CD8-positive, alpha-beta memory T cell (primary cell): ENCODE measurements around the gene RAD51B. TPM values are rescaled to one million over a fixed set of nuclear protein-coding genes. Genes with fewer than 3 reads are reported as not detected.

Experiments used
- CTCF ChIA-PET: fragments of 350-600 bp; sonication (Branson Sonifier 250); formaldehyde crosslinking; loops from one replicate; lab custom pipeline; 2021; ENCODE audit warnings: antibody characterized with exemption; lab: Charles Lee
- POLR2A ChIA-PET: fragments of 350-600 bp; sonication (Branson Sonifier 250); formaldehyde crosslinking; loops from one replicate; lab custom pipeline; 2021; ENCODE audit warnings: antibody characterized with exemption; lab: Charles Lee
- DNase-seq, 5 donors: peaks; one replicate each; pipeline versions ENCODE4 v3.0.0 to v3.0.0-alpha.2; 2020 to 2022; ENCODE audit warnings: mixed read lengths in 1 of 5
- H3K27ac ChIP-seq: one replicate; pipeline ENCODE4 v1.7.0; 2013; ENCODE audit warnings: low read depth, mild to moderate bottlenecking, low read length, moderate library complexity
- H3K27me3 ChIP-seq: 2 replicates; pipeline ENCODE4 v1.7.0; 2013; ENCODE audit warnings: low read length, mild to moderate bottlenecking; ENCODE audit not compliant: insufficient read depth, poor library complexity, severe bottlenecking
- H3K36me3 ChIP-seq: 2 replicates; pipeline ENCODE4 v1.7.0; 2013; ENCODE audit warnings: mild to moderate bottlenecking, low read length, moderate library complexity; ENCODE audit not compliant: insufficient read depth
- H3K4me1 ChIP-seq: 2 replicates; pipeline ENCODE4 v1.7.0; 2013; ENCODE audit warnings: mild to moderate bottlenecking, low read length, moderate library complexity; ENCODE audit not compliant: insufficient read depth
- H3K4me3 ChIP-seq: 2 replicates; pipeline ENCODE4 v1.7.0; 2013; ENCODE audit warnings: mild to moderate bottlenecking, low read length
- H3K9me3 ChIP-seq: 2 replicates; pipeline ENCODE4 v1.7.0; 2013; ENCODE audit warnings: mild to moderate bottlenecking, low read length
- H3K27ac Mint-ChIP-seq, 8 donors: one replicate each; pipeline ENCODE4 v1.8.0; 2020 to 2021; ENCODE audit warnings: mixed read lengths in 8 of 8, mild to moderate bottlenecking in 6 of 8, inconsistent platforms in 3 of 8, moderate library complexity in 3 of 8
- H3K27me3 Mint-ChIP-seq, 2 donors: one replicate each; pipeline ENCODE4 v1.8.0; 2020 to 2021; ENCODE audit warnings: mixed read lengths in 2 of 2, mild to moderate bottlenecking in 1 of 2, moderate library complexity in 1 of 2
- H3K36me3 Mint-ChIP-seq, 3 donors: one replicate each; pipeline ENCODE4 v1.8.0; 2020 to 2021; ENCODE audit warnings: mixed read lengths in 3 of 3, inconsistent platforms in 1 of 3, mild to moderate bottlenecking in 1 of 3
- H3K4me1 Mint-ChIP-seq, 3 donors: one replicate each; pipeline ENCODE4 v1.8.0; 2020 to 2021; ENCODE audit warnings: mixed read lengths in 3 of 3, inconsistent platforms in 1 of 3, mild to moderate bottlenecking in 1 of 3
- H3K4me3 Mint-ChIP-seq, 7 donors: one replicate each; pipeline ENCODE4 v1.8.0; 2020 to 2021; ENCODE audit warnings: mixed read lengths in 7 of 7, mild to moderate bottlenecking in 6 of 7, moderate library complexity in 4 of 7, inconsistent platforms in 2 of 7
- H3K9me3 Mint-ChIP-seq, 5 donors: one replicate each; pipeline ENCODE4 v1.8.0; 2020 to 2022; ENCODE audit warnings: mixed read lengths in 5 of 5, mild to moderate bottlenecking in 3 of 5, moderate library complexity in 2 of 5, inconsistent platforms in 1 of 5
- polyA plus RNA-seq: library from polyadenylated mRNA; unstranded; fragments of 300-500 nt; fragmentation: Illumina TruSeq; gene quantifications from one replicate; pipeline ENCODE4 v1.2.3, GENCODE V29; 2021
- total RNA-seq, 2 experiments: library from RNA; stranded (reverse); gene quantifications; one replicate each; pipeline ENCODE4 v1.2.3, GENCODE V29; 2021

RAD51B gene
- total and polyA plus RNA-seq, 3 experiments from 2014 or later: 15.7 to 22.9 (median 17.4) TPM

DNA sequence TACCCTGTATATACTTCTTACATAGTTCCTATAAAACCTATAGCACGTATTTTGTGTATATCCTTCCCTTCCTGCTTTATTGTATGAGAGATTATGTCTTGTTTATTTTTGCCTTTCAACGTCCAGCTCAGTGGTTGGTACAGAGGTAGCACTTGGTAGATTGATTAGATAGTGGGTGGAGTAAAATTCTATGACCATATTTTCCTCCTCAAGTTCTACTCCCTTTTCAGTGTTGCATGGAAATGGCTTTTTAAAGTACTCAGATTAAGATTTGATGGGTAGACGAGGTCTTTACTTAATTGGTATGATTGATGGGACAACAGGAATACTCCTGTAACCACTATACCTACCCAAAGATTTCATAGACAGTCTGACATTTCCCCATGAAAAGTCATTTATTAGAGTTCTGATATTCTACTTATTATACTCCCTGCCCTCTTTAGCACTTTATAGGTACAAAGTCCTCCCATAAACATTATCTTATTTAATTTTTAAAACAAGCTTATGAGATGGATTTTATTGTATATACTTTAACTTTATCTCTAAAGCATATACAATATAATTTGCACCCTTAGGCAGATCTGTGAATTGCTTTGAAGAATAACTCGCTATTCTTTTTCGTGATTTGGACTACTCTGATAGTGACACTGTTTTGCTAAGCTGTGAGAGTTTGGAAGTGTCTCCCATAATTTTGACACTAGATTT lies 348.0 kb downstream of the RAD51B start:
- DNase-seq: no peak
- ChIA-PET POLR2A (no interaction called here), CTCF (no interaction called here)
- H3K27me3 Mint-ChIP-seq: no peaks in the 10 kb centered on the region
- Histone ChIP-seq H3K4me3 (no peak overlapping the region), H3K27me3 (no peaks in the 10 kb centered on the region), H3K36me3 (no peaks in the 10 kb centered on the region), H3K27ac (no peak overlapping the region), H3K4me1 (no peaks in the 10 kb centered on the region), H3K9me3 (no peaks in the 10 kb centered on the region)
- peaks cover 0 to 7% (median 4%) of the 10 kb centered on the region in 3 donors for H3K36me3 Mint-ChIP-seq
- H3K4me1 Mint-ChIP-seq: no peaks in the 10 kb centered on the region
- no peaks in the 10 kb centered on the region for H3K9me3 Mint-ChIP-seq
- no peak overlapping the region for H3K27ac Mint-ChIP-seq
- H3K4me3 Mint-ChIP-seq: no peak overlapping the region

- no peak overlapping the region for H3K27ac Mint-ChIP-seq
- Histone ChIP-seq H3K27me3 (no peaks in the 10 kb centered on the region), H3K27ac (no peak overlapping the region), H3K9me3 (no peaks in the 10 kb centered on the region), H3K36me3 (no peaks in the 10 kb centered on the region), H3K4me1 (no peaks in the 10 kb centered on the region), H3K4me3 (no peak overlapping the region)
- H3K4me1 Mint-ChIP-seq: no peaks in the 10 kb centered on the region
- POLR2A ChIA-PET: no interaction called here
- no peaks in the 10 kb centered on the region for H3K27me3 Mint-ChIP-seq
- CTCF ChIA-PET: no interaction called here
- DNase-seq: no peak
- peaks cover 0 to 5% (median 4%) of the 10 kb centered on the region in 3 donors for H3K36me3 Mint-ChIP-seq
- H3K4me3 Mint-ChIP-seq: no peak overlapping the region
- no peaks in the 10 kb centered on the region for H3K9me3 Mint-ChIP-seq
Observed at GRCh38 chr14:68168460-68169109, 349.0 kb downstream of the RAD51B start.

DNA sequence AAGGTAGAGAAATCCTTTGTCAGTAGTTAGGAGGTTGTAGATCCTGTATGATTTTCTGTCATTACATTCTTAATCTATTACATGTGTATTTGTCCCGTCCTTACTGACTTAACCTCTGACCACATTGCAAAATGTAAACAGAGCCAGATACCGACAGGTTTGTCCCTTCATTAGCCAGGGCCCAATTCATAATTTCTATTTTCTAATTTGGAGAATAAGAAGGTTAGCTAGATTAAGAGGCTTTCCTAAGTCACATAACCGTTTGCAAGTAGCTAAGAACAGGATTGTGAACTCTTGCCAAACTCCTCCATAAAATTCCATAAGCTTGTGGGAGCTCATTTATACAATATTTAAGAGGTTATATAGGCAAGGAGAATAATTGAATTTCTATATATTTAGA lies 352.6 kb downstream of the RAD51B start:
- Mint-ChIP-seq H3K36me3 (peaks cover 0 to 12% (median 5%) of the 10 kb centered on the region in 3 donors), H3K4me3 (no peak overlapping the region), H3K27me3 (no peaks in the 10 kb centered on the region), H3K9me3 (no peaks in the 10 kb centered on the region), H3K4me1 (no peaks in the 10 kb centered on the region), H3K27ac (no peak overlapping the region)
- Histone ChIP-seq H3K4me3 (no peak overlapping the region), H3K27ac (no peak overlapping the region), H3K4me1 (no peaks in the 10 kb centered on the region), H3K9me3 (no peaks in the 10 kb centered on the region), H3K27me3 (no peaks in the 10 kb centered on the region), H3K36me3 (no peaks in the 10 kb centered on the region)
- ChIA-PET POLR2A (no interaction called here), CTCF (no interaction called here)
- no peak for DNase-seq

DNA sequence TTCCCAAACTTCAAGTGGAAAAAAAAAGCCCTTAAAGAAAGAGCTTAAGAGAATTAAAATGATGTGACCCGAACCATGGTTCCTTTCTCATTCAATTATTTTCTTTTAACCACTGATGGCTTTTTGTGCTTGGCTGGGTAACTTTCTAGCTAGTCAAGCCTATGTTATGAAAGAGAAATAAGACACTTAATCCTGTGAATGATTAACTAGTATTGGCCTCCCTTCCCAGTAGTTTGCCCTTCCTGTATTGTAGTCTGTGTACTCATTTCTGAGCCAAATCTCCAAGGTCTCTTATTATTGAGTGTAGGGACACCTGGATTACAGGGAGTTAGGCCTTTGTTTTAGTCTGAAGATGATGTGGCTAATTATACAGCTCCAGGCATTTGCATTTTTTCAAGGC lies 353.0 kb downstream of the RAD51B start:
- ChIA-PET CTCF (interaction anchor here (1.0 kb wide), 1 partner anchor 11 kb away, joined by 3 read pairs; no protein-coding TSS in a partner anchor), POLR2A (no interaction called here)
- Mint-ChIP-seq H3K4me1 (no peaks in the 10 kb centered on the region), H3K4me3 (no peak overlapping the region), H3K36me3 (peaks cover 0 to 12% (median 5%) of the 10 kb centered on the region in 3 donors), H3K9me3 (no peaks in the 10 kb centered on the region), H3K27ac (no peak overlapping the region), H3K27me3 (no peaks in the 10 kb centered on the region)
- H3K27me3 ChIP-seq: no peaks in the 10 kb centered on the region
- no peaks in the 10 kb centered on the region for H3K9me3 ChIP-seq
- DNase-seq: no peak
- no peaks in the 10 kb centered on the region for H3K36me3 ChIP-seq
- H3K27ac ChIP-seq: no peak overlapping the region
- no peak overlapping the region for H3K4me3 ChIP-seq
- no peaks in the 10 kb centered on the region for H3K4me1 ChIP-seq

DNA sequence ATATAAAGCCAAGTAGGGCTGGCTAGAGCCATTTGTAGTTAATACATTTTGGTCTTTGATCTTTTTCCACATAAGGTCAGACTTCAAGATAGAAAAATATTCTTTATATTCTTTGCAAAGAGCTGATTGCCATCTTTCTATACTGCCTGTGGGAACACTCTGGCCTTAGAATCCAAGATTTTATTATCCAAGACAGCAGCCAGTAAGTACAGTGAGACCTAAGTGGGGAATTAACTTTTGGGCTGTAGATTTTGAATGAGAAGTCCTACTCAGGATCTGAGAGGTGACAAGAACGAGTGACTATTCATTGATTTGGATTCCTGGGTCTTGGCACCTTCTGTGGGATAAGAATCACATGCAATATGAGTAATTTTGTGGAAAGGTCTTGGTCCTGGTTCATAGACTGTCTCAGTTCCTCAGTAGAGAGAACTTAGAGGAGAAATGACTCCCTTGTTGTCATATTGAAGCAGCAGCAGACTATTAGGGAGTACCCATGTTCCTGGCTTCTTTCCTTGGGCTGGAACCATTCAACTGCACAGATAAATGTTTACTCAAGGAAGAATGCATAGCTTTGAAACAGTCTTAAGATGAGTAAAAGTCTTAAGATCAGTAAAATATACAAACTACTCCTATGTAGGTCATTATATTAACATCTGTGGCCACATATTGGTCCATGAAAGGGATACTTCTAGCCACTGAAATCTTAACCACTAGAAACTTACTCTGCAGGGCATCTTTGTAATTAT lies 353.8 kb downstream of the RAD51B start:
- Mint-ChIP-seq H3K27ac (no peak overlapping the region), H3K4me1 (no peaks in the 10 kb centered on the region), H3K4me3 (no peak overlapping the region), H3K27me3 (no peaks in the 10 kb centered on the region), H3K36me3 (peaks cover 0 to 12% (median 5%) of the 10 kb centered on the region in 3 donors), H3K9me3 (no peaks in the 10 kb centered on the region)
- no peak overlapping the region for H3K4me3 ChIP-seq
- CTCF ChIA-PET: interaction anchor here (1.0 kb wide), 1 partner anchor 11 kb away, joined by 3 read pairs; no protein-coding TSS in a partner anchor
- no peaks in the 10 kb centered on the region for H3K36me3 ChIP-seq
- DNase-seq: no peak
- POLR2A ChIA-PET: no interaction called here
- no peaks in the 10 kb centered on the region for H3K4me1 ChIP-seq
- H3K27ac ChIP-seq: no peak overlapping the region
- no peaks in the 10 kb centered on the region for H3K9me3 ChIP-seq
- no peaks in the 10 kb centered on the region for H3K27me3 ChIP-seq

GRCh38 chr14:68174446-68174845 lies 354.9 kb downstream of the RAD51B start:
- CTCF ChIA-PET: no interaction called here
- Histone ChIP-seq H3K27me3 (no peaks in the 10 kb centered on the region), H3K9me3 (no peaks in the 10 kb centered on the region), H3K36me3 (no peaks in the 10 kb centered on the region), H3K27ac (no peak overlapping the region), H3K4me3 (no peak overlapping the region), H3K4me1 (no peaks in the 10 kb centered on the region)
- Mint-ChIP-seq H3K4me1 (no peaks in the 10 kb centered on the region), H3K36me3 (peaks cover 0 to 12% (median 5%) of the 10 kb centered on the region in 3 donors), H3K9me3 (no peaks in the 10 kb centered on the region), H3K4me3 (no peak overlapping the region), H3K27me3 (no peaks in the 10 kb centered on the region), H3K27ac (no peak overlapping the region)
- no peak for DNase-seq
- POLR2A ChIA-PET: no interaction called here

GRCh38 chr14:68176687-68177086 lies 357.1 kb downstream of the RAD51B start:
- CTCF ChIA-PET: interaction anchor here (0.8 kb wide), 1 partner anchor 242 kb away, joined by 3 read pairs; no protein-coding TSS in a partner anchor
- Mint-ChIP-seq H3K4me1 (peaks cover 6 to 10% (median 9%) of the 10 kb centered on the region in 3 donors), H3K9me3 (no peaks in the 10 kb centered on the region), H3K4me3 (no peak overlapping the region), H3K27ac (no peak overlapping the region), H3K27me3 (no peaks in the 10 kb centered on the region), H3K36me3 (peaks cover 0 to 12% (median 7%) of the 10 kb centered on the region in 3 donors)
- Histone ChIP-seq H3K27ac (no peak overlapping the region), H3K27me3 (no peaks in the 10 kb centered on the region), H3K36me3 (no peaks in the 10 kb centered on the region), H3K4me3 (no peak overlapping the region), H3K9me3 (no peaks in the 10 kb centered on the region), H3K4me1 (no peaks in the 10 kb centered on the region)
- POLR2A ChIA-PET: no interaction called here
- no peak for DNase-seq

DNA sequence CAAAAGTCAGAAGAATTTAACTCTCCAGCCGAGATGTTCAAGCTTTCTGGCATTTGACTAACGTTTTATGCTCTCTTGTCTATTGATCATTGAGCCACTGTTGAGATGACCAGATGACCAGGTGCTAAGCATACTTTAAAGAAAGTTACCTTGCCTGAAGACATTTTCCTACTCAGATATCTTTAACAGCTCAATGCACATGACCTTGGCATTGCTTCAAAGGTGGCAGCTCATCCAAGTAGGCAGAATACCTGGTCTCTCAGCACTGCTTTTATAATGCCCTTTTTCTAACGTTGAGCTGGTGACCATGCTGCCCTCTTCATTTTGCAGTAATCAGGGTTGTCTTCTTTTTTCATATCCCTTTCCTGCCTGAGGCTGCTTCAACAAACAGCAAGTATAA lies 358.1 kb downstream of the RAD51B start:
- no peaks in the 10 kb centered on the region for H3K36me3 ChIP-seq
- H3K9me3 ChIP-seq: no peaks in the 10 kb centered on the region
- Mint-ChIP-seq H3K36me3 (peaks cover 0 to 8% (median 4%) of the 10 kb centered on the region in 3 donors), H3K9me3 (no peaks in the 10 kb centered on the region), H3K4me3 (no peak overlapping the region), H3K27me3 (no peaks in the 10 kb centered on the region), H3K4me1 (peaks cover 10 to 20% (median 19%) of the 10 kb centered on the region in 3 donors), H3K27ac (no peak overlapping the region)
- CTCF ChIA-PET: interaction anchor here (0.8 kb wide), 1 partner anchor 243 kb away, joined by 3 read pairs; no protein-coding TSS in a partner anchor
- no peak overlapping the region for H3K4me3 ChIP-seq
- POLR2A ChIA-PET: no interaction called here
- no peak overlapping the region for H3K27ac ChIP-seq
- H3K27me3 ChIP-seq: no peaks in the 10 kb centered on the region
- DNase-seq: no peak
- peaks cover 10% of the 10 kb centered on the region for H3K4me1 ChIP-seq
